ENCODE measurements around the gene RNF34.
A peak's percentile ranks its signal among the peaks of the same experiment; 100 is the strongest.
"Not testable (repeated sequence)": the region's sequence is repeated elsewhere in the genome, so short reads cannot be mapped to it uniquely, and the experiment has no call there.

Gene RNF34

GRCh38 chr12:121399391-121400331 is at the start of gene RNF34:
TSS of gene RNF34 (plus strand) at chr12:121400118. CDS start at chr12:121400213, 95 bp downstream.
- peak; percentile 100 for DNase-seq (ENCODE audit: low spot score)

- DNase-seq (ENCODE audit: low spot score), result peak; percentile 100
Measured at GRCh38 chr12:121351820-121352681, 47.9 kb upstream of the RNF34 start, which contains the start of gene ANAPC5. TSS of gene ANAPC5 (minus strand) at chr12:121352411. CDS start at chr12:121352340, 71 bp downstream.

GRCh38 chr12:121352682-121353018 is 47.3 kb upstream of the RNF34 start:
- no peak for DNase-seq (ENCODE audit: low spot score)

GRCh38 chr12:121355818-121356217 is 44.1 kb upstream of the RNF34 start:
- DNase-seq (ENCODE audit: low spot score), result no peak

- DNase-seq (ENCODE audit: low spot score), result no peak
Measured at GRCh38 chr12:121356657-121357056, 43.3 kb upstream of the RNF34 start.

GRCh38 chr12:121357331-121357730 is 42.6 kb upstream of the RNF34 start:
- DNase-seq (ENCODE audit: low spot score), result no peak

GRCh38 chr12:121358073-121358472 is 41.8 kb upstream of the RNF34 start:
- no peak for DNase-seq (ENCODE audit: low spot score)

GRCh38 chr12:121364683-121365121 is 35.2 kb upstream of the RNF34 start:
- no peak for DNase-seq (ENCODE audit: low spot score)

GRCh38 chr12:121365416-121366062 is 34.4 kb upstream of the RNF34 start:
- no peak for DNase-seq (ENCODE audit: low spot score)

- DNase-seq (ENCODE audit: low spot score), result no peak
Measured at GRCh38 chr12:121366063-121366459, 33.9 kb upstream of the RNF34 start.

GRCh38 chr12:121371404-121371803 is 28.5 kb upstream of the RNF34 start:
- DNase-seq (ENCODE audit: low spot score), result no peak

GRCh38 chr12:121373755-121374154 is 26.2 kb upstream of the RNF34 start:
- DNase-seq (ENCODE audit: low spot score), result no peak

- not testable (repeated sequence) for DNase-seq (ENCODE audit: low spot score)
Measured at GRCh38 chr12:121374336-121374735, 25.6 kb upstream of the RNF34 start.

- DNase-seq (ENCODE audit: low spot score), result not testable (repeated sequence)
Measured at GRCh38 chr12:121374945-121375584, 24.9 kb upstream of the RNF34 start.

GRCh38 chr12:121376754-121377697 is 22.9 kb upstream of the RNF34 start:
- peak; percentile 40 for DNase-seq (ENCODE audit: low spot score)

GRCh38 chr12:121378736-121379135 is 21.2 kb upstream of the RNF34 start:
- no peak for DNase-seq (ENCODE audit: low spot score)

- DNase-seq (ENCODE audit: low spot score), result no peak
Measured at GRCh38 chr12:121379945-121380344, 20.0 kb upstream of the RNF34 start.

GRCh38 chr12:121383601-121384021 is 16.3 kb upstream of the RNF34 start:
- DNase-seq (ENCODE audit: low spot score), result no peak

- not testable (repeated sequence) for DNase-seq (ENCODE audit: low spot score)
Measured at GRCh38 chr12:121384891-121385290, 15.0 kb upstream of the RNF34 start.

- no peak for DNase-seq (ENCODE audit: low spot score)
Measured at GRCh38 chr12:121388421-121388981, 11.4 kb upstream of the RNF34 start.

Measured in LoVo (cell line).